Upper lobe of left lung (tissue), 4 donors: Measurements from ENCODE around the gene MRNIP.

Experiments used
- CTCF ChIP-seq, 6 experiments: fragments of 450-650 bp in 4 of 6; fragments of 200-600 bp in 2 of 6; sonication (generic) in 2 of 6; IDR thresholded peaks; one replicate each; pipeline ENCODE4 v1.5.1; 2016 to 2019; ENCODE audit warnings: antibody characterized with exemption in 6 of 6
- EP300 ChIP-seq, 4 donors: sonication (generic); formaldehyde crosslinking; IDR thresholded peaks; one replicate each; pipeline ENCODE4 v1.5.1; 2017; ENCODE audit warnings: antibody characterized with exemption in 4 of 4, control low read depth in 2 of 4
- POLR2AphosphoS5 ChIP-seq, 2 donors: sonication (generic); formaldehyde crosslinking; IDR thresholded peaks; one replicate each; pipeline ENCODE4 v1.5.1; 2017; ENCODE audit warnings: antibody characterized with exemption in 2 of 2

DNA sequence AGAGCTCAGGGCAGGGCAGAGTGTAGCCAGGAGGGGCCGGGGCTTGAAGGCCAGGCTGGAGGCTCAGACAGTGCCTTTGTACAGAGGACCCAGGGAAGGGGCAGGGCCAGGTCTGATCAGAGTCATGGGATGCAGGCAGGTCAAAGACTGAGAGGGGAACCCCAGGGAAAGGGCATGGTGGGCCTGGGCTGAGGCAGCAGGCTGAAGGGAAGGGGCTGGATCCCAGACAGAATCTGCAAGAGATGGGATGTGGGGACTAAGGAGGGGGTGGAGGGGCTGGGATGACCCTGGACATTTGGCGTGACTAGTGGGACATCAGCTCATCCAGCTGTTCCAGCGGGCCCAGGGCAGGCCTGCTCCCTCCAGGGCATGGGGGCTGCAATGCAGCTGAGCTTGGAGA, 15.5 kb upstream of the MRNIP start:
- TF ChIP-seq CTCF (IDR thresholded peaks at IDR 0.05): no peak
- TF ChIP-seq EP300 (IDR thresholded peaks at IDR 0.05): no peak
- no peak for TF ChIP-seq POLR2AphosphoS5 (IDR thresholded peaks at IDR 0.05)
